GM12892 (cell line): ENCODE measurements around the gene ESYT3.

Experiments
- POLR2A ChIP-seq: IDR thresholded peaks from 2 replicates; pipeline ENCODE4 v1.6.1; 2011; ENCODE audit warnings: low read depth, low read length, control low read depth
- POLR2AphosphoS5 ChIP-seq: IDR thresholded peaks from 2 replicates; pipeline ENCODE4 v1.6.1; 2011; ENCODE audit warnings: low read depth, low read length, control low read depth
- TAF1 ChIP-seq: IDR thresholded peaks from 2 replicates; pipeline ENCODE4 v1.6.1; 2011; ENCODE audit warnings: low read depth, mild to moderate bottlenecking, control low read depth, low read length, borderline replicate concordance

DNA sequence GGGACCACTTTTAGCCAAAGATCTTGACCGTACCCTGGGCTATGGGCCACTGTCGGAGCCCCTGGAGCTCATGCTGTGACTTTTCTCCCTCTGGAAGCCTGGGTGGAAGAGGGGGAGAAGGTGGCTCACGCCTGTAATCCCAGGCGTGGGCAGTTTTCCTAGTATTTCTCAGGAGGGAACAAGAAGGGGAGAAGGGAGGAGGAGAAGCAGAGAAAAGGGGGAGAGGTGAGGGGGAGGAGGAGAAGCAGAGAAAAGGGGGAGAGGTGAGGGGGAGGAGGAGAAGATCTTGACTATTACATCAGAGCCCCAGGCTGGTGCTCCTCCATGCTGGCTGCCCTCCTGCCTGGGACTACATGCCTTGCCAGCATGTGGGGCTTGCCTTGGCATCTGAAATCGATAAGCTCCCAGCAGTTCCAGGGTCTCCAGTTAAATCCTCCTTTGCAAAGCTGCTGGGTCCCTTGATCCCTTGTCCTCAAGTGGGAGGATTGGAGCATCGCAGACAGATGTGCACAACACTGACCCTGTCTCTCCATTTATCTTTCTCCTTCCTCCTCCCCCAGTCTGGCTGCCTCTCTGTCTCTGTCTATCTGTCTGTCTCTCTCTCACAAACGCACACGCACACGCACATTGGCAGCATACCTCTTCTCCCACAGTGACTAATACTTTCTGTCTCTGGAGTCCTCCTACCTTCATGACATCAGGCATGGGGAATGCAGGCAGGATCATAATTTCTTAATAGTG lies 44.4 kb upstream of the ESYT3 start:
- no peak for TF ChIP-seq POLR2A
- no peak for TF ChIP-seq POLR2AphosphoS5
- TF ChIP-seq TAF1: no peak
